Stimulated activated CD8-positive, alpha-beta memory T cell treated with anti-CD3 and anti-CD28 coated beads, Interleukin-2, amount 100 ng/mL, for 1 hour (primary cell): ENCODE results near the gene KCNT2.
"Not testable (repeated sequence)": the region's sequence is repeated elsewhere in the genome, so short reads cannot be mapped to it uniquely, and the experiment has no call there.

Source experiments
- DNase-seq, 2 donors: peaks; one replicate each; pipeline ENCODE4 v3.0.0-alpha.2; 2020; ENCODE audit warnings: low read depth in 2 of 2

KCNT2 gene

DNA sequence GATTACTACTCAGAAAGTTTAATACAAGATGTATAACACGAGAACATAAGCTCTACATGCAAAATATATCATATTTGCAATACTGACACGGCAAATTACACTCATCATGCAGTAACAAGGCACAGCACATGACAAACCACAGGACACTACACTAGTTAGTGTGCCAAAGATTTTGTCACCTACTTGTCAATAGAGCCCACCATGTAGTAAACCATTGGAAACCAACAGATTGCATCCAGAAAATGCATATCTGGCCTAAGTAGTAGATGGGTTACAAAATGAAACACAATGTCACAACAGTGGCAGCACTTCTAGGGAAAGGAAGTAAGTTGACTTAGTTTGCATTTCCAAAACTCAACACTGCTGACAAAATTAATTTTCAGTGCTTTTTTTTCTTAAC, 288.9 kb downstream of the KCNT2 start:
- DNase-seq = no peak

DNA sequence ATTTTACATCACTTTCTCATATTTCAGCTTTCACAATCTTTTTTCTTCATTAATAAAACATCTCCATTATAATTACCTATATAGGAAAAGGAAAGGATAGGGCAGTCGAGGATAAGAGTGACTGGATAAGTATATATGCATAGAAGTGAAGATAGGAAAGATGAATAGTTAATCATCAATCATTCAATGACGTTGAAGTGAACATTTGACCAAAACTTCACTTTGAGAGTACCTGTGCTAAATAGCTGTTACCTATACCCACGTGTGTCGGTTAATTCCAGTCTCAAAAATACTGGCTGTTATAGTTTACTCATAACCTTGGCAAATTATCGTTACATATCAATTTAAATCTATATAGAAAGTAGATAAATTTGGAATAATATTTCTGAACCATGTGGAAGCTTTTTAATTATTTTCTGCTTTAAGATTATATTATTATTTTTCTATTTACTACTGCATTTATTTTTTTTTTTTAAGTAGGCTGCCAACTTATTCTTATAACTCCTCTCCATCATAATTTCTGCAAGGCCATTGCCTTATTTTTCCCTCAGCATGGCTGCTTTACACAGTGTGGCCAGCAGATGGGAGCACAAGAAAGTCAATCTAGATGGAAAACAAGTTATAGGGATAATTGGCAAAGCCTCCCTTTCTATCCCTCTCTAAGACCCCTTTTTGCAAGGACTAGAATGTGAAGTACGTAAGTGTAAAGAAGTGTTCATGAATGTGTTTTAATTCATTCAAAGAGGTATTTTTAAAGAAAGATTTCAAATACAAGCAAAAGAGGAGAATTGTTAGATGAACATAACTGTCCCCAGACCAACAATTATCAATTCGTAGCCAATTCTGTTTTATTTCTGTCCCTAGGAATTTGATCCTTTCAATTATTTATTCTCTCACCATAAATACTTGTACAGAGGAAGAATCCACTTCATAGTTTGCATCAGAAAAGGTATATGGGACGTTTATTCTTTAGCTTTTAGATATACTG, 290.4 kb downstream of the KCNT2 start:
- no peak for DNase-seq

DNA sequence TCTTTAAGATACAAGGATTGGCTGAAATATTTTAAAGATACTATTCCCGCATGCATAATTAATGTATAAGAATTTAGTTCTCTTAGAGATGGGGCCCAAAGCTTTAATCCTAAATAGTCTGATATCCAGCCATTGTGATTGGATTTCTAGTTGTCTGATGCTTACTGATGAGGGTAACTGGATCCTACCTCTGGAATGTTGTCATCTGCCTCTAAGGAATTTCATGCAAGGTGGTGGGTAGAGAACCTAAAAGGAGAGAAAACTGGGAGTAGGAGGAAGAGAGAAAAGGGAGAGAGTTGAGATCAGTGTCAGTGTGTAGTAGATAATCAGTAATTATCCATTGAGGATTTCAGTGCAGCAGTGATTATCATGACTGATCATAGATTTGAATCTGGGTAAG, 295.5 kb downstream of the KCNT2 start:
- DNase-seq = no peak

DNA sequence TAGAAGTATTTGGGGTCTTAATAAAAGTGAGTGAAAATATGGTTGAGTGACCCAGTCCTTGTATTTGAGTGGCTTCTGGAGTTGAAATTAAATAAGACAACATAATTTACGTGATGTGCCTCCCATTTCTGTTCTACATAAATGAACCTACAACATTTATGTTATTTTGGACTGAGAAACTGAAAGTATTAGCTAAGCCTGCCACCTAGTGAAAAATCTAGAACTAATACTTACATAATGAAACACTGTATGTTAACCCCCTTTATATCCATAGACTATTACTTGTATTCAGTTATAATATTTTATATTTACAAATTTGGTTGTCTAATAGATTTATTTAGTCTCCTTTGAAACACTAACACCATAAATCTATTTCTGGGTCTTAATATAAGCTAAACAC, 298.9 kb downstream of the KCNT2 start:
- no peak for DNase-seq

DNA sequence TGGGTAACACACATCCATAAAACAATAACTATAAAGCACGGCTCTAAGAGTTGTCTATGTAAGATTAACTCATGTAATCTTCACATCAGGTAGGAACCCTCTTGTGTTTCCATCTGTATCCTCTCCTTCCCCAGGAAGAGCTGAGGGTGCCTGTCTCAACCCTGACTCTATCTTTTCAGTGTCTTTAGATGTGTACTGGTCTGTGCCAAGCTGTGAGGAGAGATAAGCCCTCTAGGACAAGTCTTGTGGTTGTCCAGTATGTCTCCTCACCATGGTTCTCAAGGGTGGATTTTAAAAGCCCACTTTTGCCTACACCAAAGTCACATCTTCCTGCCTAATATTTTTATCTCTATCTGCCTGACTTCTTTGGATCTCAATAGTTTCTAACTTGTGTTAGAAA, 300.1 kb downstream of the KCNT2 start:
- no peak for DNase-seq

DNA sequence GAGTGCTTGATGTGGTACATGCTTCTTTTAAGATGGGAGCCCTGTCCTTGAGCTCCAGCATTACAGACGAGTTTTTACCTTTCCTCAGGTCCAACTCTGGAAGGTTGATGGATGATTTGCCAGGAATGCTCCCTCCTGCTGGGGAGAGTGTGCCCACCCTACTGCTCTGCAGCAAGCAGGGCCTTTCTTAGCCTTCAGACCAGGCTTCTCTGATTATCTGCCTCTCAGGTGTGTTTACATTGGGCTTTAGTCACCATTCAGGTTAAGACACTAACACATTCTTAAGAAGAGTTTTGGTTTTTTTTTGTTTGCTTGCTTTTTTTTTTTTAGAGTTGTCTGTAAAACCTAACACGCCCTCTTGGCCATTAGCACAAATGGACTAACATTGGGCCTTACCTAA, 301.8 kb downstream of the KCNT2 start:
- DNase-seq = no peak

DNA sequence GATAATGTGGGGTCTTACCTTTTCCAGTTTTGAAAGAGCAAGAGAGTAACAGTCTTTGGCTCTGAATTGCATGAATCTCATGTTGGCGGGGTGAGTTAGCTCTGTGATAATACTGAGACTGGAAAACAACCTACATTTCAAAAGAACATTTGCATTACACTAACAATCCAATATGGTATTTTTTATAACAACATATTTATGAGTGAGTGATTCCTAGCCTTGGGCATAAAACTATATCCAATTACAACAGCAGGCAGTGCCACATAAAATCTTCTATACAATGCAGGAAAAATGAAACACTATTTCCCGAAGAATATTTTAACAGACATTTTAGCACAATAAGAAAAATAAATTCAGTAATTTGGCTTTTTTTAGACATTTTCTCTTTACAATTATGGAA, 303.0 kb downstream of the KCNT2 start:
- DNase-seq = no peak

DNA sequence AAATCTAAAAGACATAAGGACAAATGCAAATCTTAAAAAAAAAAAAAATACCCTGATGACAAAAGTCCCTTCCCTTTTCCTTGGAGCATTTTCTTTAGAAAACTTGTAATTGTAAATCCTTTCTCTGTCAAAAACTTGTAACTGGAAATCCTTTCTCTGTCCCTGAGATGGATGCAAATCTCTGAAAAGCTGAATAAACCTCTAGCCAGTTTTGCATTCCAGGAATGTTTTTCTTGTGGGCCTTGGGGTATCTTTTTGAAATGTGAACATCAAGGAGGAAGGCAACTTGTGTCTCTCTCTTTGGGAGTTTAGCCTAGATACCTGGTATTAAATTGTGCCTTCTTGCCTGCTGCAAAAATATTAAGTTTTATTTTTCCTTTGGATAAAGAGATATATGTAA, 305.3 kb downstream of the KCNT2 start:
- no peak for DNase-seq

DNA sequence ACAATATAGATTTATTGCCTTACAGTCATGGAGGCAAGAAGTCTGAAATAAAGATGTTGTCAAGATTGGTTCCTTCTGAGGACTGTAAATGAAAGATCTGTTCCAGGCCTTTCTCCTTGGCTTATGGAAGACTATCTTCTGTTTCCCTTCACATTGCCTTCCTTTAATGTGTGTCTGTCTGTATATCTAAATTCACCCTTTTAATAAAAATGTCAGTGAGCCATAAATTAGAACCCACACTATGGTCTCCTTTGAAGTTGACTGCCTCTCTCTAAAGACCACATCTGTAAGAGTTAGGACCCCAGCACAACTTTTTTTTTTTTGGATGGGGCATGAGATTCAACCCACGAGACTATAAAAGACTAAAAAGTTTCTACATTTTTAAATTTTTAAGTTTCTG, 305.8 kb downstream of the KCNT2 start:
- DNase-seq = no peak

DNA sequence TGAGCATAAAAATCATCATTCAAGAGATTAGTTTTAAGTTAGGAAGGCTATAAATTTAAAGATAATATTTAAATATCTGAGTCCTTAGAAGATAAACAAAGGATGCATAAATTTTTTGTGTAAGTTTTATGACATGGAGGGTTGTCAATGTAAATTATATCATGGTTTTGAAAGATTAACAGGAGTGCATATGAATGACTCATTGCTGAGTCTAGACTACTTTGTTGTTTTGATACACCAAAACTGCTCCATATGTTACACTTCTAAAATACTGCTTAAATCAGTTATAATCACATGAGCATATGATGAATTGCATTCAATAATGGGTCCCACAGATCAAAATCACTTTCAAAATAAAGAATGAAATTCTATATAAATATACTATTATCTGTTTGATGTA, 312.5 kb downstream of the KCNT2 start:
- no peak for DNase-seq

DNA sequence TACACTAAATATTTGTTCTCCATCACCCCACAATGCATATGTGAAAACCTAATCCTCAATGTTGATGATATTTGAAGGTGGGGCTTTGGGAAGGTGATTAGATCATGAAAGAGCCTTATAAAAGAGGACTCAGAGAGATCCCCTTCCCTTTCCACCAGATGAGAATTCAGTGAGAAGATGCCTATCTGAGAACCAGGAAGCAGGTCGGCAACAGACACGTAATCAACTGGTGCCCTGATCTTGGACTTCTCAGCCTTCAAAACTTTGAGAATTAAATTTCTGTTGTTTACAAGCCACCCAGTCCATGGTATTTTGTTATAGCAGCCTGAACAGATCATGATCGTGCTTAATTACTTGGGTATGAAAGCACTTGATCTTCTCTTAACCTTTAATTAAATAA, 329.4 kb downstream of the KCNT2 start:
- DNase-seq = no peak

DNA sequence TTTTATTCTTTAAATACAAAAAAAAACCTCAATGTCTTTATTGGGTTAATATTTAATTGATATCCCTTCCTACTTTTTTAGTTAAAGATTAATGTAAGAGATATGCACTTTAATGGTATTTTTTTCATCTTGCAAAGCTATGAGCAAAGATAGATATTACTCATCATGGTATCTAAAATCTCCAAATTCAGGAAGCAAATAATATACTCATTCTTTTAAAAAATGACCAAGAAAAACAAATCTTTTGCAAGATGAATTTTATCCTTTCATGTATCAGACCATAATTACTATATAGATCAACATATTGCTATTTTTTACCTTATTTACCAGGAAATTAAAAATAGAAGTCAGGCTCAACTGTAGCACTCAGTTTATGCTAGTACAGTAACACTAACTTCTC, 330.4 kb downstream of the KCNT2 start:
- no peak for DNase-seq

DNA sequence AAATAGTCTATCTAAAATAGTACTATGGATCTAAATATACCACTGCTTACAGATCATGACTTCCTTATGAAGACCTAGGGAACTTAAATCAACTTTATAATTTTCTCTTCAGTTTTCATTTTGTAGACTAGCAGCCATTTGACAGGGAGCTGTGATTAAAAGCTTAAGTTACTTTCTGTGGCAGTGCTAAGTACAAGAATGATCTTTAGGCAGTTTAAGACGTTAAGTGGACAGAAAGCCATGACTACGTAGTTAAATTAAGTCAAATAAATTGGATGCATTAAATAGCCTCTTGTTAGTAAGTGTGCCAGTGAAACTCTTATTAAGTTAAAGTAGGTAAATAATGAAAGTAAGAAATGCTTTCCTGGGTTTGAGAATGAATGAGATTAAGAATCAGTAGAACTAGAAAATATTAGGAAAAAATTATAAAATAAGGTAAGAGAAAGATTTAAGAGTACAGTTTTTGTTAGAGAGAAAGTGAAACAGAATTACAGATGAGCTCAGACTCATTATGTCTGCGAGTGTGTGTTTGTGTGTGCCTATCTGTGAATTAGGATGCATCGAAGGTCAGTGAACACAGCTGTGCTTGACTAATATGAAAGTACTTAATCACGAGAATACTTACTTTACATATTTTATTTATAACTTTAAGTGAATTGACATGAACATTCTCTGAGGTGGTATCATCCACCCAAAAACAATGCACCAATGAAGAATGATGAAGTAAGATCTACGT, 336.9 kb downstream of the KCNT2 start:
- no peak for DNase-seq

DNA sequence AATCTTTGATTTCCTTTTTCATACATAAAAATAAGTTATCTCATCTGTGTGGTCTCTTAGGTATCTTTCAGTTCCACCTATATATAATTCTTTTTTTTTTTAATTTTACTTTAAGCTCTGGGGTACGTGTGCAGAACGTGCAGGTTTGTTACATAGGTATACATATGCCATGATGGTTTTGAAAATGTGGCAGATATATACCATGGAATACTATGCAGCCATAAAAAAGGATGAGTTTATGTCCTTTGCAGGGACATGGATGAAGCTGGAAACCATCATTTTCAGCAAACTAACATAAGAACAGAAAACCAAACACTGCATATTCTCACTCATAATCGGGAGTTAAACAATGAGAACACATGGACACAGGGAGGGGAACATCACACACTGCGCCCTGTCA, 345.2 kb downstream of the KCNT2 start:
- not testable (repeated sequence) for DNase-seq

DNA sequence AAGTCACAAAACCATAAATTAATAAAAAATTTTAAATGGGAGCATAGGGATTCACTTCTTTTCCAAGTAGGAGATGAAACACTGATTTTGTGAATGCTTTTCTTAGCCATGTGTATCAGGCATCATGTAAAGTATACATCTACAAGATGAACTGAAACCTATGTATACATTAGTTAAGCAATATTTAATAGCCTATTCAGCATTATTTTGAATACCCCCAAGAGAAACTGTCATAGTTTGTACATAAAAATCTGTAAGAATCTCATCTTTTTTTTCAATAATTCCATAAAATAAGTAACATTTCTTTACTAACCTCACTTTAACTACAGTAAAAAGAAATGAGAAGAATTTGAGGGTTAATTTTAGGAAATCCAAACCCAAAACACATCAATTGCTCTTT, 348.0 kb downstream of the KCNT2 start:
- DNase-seq = no peak

DNA sequence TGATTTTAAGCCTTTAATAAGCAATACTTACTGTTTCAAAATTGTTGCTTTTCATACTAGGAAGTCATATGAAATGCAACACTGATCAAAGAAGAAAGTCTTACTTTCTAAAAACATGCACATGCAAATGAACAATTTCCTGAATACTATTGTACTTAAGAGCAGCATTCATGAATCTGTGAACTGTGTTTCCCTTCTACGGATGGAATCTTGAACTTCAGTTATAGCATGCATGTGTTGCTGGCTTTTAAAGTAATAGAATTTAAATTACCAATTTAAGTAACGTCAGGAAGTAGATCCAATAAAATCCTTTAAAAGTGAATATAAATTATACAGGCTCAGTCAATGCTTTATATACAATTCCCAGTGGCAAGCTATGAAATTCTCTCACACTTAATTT, 348.9 kb downstream of the KCNT2 start:
- DNase-seq = no peak

DNA sequence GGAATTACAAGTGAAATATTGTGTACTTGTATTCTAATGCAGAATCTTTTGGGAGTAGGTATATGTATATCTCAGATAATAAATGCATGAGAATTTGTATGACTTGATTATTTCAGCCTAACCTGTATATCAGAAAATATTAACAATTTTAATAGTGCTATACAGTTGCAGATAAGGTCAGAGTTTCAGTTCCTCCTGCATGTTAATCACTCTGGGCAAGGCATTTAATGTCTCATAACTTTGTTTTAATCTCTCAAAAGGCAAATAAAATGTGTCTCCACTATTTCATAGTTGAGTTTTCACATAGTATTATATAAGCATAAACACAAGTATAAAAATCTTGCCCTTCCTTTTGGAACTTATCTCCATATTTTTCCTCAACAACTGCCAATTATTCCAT, 352.5 kb downstream of the KCNT2 start:
- no peak for DNase-seq

DNA sequence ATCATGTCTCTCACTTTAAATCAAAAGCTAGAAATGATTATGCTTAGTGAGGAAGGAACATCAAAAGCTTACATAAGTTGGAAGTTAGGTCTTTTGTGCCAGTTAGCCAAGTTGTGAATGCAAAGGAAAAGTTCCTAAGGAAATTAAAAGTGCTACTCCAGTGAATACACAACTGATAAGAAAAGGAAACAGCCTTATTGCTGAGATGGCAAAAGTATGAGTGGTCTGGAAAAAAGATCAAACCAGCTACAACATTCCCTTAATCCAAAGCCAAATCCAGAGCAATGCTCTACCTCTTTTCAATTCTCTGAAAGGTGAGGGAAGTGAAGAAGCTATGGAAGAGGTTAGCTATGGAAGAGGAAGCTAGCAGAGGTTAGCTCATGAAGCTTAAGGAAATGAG, 378.7 kb downstream of the KCNT2 start:
- DNase-seq = no peak

DNA sequence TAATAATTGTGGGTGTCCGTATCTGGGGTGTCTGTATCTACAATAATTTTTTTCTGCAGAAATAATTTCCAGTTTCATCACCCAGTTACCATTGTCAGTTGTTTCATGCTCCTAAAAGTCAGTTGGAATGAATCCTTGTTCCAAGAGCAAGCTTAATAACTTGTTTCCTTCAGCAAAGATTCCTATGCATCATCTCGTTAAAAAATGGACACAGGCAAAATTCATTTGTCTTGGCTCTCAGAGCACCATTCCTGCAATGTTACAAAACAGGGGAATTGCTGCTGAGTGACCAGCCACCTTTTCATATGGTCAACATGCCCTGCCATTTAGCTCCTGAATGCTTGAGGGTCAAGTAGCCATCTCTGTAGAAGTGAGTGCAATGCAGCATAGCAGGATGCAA, 393.4 kb downstream of the KCNT2 start:
- DNase-seq = no peak

DNA sequence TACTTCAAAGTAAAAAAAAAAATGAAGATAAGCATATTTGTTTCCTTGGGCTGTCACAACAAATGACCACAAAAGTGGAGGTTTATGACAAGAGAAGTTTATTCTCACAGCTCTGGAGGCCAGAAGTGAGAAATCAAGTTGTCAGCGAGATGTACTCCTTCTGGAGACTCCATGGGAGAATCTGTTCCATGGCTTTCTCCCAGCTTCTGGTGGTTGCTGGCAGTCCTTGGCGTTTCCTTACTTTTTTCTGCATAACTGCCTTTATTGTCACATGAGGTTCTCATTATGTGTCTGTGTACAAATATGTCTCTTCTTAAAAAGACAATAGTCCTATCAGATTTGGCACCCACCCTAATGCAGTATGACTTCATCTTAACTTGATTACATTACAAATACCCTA, 398.3 kb downstream of the KCNT2 start:
- DNase-seq = no peak

DNA sequence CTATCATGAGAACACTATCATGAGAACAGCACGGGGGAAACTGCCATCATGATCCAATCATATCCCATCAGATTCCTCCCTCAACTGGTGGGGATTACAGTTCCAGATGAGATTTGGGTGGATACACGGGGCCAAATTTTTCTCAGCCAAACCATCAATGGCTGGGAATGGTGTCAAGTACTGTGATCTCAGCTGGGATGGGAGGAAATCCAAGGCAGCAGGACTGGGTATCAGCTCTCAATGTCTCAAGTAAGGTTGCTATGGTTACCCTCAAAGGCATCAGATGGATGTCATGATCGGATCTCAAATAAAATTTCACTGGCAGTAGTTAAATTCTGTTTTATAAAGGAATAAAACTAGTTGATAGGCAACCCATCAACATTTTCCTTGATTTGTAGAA, 399.0 kb downstream of the KCNT2 start:
- DNase-seq = no peak

DNA sequence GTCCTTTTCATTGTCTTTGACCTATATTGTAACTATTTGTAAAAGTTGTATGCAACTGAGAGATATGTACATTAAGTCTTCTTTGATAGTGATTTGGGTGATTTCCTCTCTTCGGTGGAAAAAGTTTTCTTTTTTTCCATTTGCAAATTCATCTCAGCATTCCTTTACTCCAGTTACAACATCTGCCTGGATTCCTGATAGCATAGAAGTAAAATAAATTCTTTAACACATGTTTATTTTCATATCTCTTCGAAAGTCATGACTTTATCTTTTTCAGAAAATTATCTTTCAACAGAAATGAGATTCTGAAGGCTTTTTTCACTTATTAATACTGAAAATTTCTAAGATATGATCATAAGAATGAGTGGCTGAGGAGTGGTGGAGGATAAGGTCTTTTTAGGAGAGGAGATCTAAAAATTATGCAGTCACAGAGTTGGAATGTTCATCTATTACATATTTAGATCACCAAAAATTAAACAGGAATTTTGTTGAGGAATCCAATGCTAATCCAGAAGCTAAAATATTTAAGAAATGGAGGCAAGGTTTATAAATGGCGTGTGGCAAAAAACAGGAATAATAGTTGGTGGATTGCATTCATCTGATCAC, 400.5 kb downstream of the KCNT2 start:
- DNase-seq = no peak

DNA sequence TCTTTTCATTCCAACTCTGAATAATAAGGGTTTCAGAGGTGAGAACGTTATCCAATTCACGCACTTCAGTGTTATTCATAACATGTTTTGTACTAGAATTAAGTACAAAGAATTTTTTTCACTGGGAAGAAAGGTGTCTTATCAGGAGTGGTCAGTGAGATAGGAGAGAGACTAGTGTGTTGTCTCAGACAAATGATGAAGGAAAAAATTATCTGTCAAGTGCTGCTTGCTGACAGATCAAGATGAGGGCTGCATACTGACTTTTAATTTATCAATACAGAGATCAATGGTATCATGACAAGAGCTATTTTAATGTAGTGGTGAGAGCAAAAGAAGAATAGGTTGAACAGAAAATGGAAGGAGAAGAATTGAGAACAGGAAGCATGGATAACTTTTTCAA, 402.4 kb downstream of the KCNT2 start:
- DNase-seq = no peak
